Measurements from ENCODE around the gene CISH. TPM values are rescaled to one million over a fixed set of nuclear protein-coding genes. Genes with fewer than 3 reads are reported as not detected.
A peak's percentile ranks its signal among the peaks of the same experiment; 100 is the strongest.

The CISH gene
- total and polyA plus RNA-seq, 2 experiments from 2014 or later = 8.2 to 11.7 TPM

GRCh38 chr3:50651920-50652529 is 40.5 kb upstream of the CISH start:
- H3K27ac ChIP-seq = no peak overlapping the region
- no peaks in the 10 kb centered on the region for H3K27me3 ChIP-seq
- peaks cover 38% of the 10 kb centered on the region for H3K4me1 ChIP-seq (ENCODE audit: low read depth)
- TF ChIP-seq CTCF (IDR thresholded peaks at IDR 0.05; ENCODE audit: low read depth, low read length) = no peak
- no peaks in the 10 kb centered on the region for H3K36me3 ChIP-seq
- DNase-seq (ENCODE audit: low read depth in 1 of 2, low spot score in 1 of 2) = no peak
- H3K4me3 ChIP-seq = no peak overlapping the region
- no peaks in the 10 kb centered on the region for H3K9me3 ChIP-seq (ENCODE audit: low read depth)

GRCh38 chr3:50651445-50651844 is 39.9 kb upstream of the CISH start:
- H3K4me3 ChIP-seq = no peak overlapping the region
- TF ChIP-seq CTCF (IDR thresholded peaks at IDR 0.05; ENCODE audit: low read depth, low read length) = no peak
- H3K9me3 ChIP-seq (ENCODE audit: low read depth) = no peaks in the 10 kb centered on the region
- no peaks in the 10 kb centered on the region for H3K36me3 ChIP-seq
- H3K27me3 ChIP-seq = no peaks in the 10 kb centered on the region
- peaks cover 38% of the 10 kb centered on the region for H3K4me1 ChIP-seq (ENCODE audit: low read depth)
- no peak for DNase-seq (ENCODE audit: low read depth in 1 of 2, low spot score in 1 of 2)
- H3K27ac ChIP-seq = no peak overlapping the region

GRCh38 chr3:50650018-50650417 is 38.4 kb upstream of the CISH start:
- DNase-seq (ENCODE audit: low read depth in 1 of 2, low spot score in 1 of 2) = no peak
- H3K36me3 ChIP-seq = peaks cover 4% of the 10 kb centered on the region
- no peaks in the 10 kb centered on the region for H3K9me3 ChIP-seq (ENCODE audit: low read depth)
- no peak for TF ChIP-seq CTCF (IDR thresholded peaks at IDR 0.05; ENCODE audit: low read depth, low read length)
- peak overlapping the region; percentile 91 for H3K27ac ChIP-seq
- H3K4me1 ChIP-seq (ENCODE audit: low read depth) = peaks cover 38% of the 10 kb centered on the region
- no peaks in the 10 kb centered on the region for H3K27me3 ChIP-seq
- no peak overlapping the region for H3K4me3 ChIP-seq

- Histone ChIP-seq H3K36me3 (peaks cover 4% of the 10 kb centered on the region), H3K4me3 (no peak overlapping the region), H3K27ac (peak overlapping the region; percentile 91), H3K9me3 (ENCODE audit: low read depth) (no peaks in the 10 kb centered on the region), H3K27me3 (no peaks in the 10 kb centered on the region), H3K4me1 (ENCODE audit: low read depth) (peaks cover 43% of the 10 kb centered on the region)
- TF ChIP-seq CTCF (IDR thresholded peaks at IDR 0.05; ENCODE audit: low read depth, low read length) = no peak
- peak in 1 of 2 donors; percentile 18 for DNase-seq (ENCODE audit: low read depth in 1 of 2, low spot score in 1 of 2)
Observed at GRCh38 chr3:50649451-50649931, 37.9 kb upstream of the CISH start.

- no peak for TF ChIP-seq CTCF (IDR thresholded peaks at IDR 0.05; ENCODE audit: low read depth, low read length)
- Histone ChIP-seq H3K27ac (peak overlapping the region; percentile 91), H3K36me3 (peaks cover 4% of the 10 kb centered on the region), H3K27me3 (no peaks in the 10 kb centered on the region), H3K9me3 (ENCODE audit: low read depth) (no peaks in the 10 kb centered on the region), H3K4me1 (ENCODE audit: low read depth) (peaks cover 48% of the 10 kb centered on the region), H3K4me3 (no peak overlapping the region)
- no peak for DNase-seq (ENCODE audit: low read depth in 1 of 2, low spot score in 1 of 2)
Observed at GRCh38 chr3:50648944-50649343, 37.4 kb upstream of the CISH start.

Measured in cardiac muscle cell (in vitro differentiated cells and primary cell).